ENCODE measurements around the gene SRPX2.

Gene SRPX2, protein sequence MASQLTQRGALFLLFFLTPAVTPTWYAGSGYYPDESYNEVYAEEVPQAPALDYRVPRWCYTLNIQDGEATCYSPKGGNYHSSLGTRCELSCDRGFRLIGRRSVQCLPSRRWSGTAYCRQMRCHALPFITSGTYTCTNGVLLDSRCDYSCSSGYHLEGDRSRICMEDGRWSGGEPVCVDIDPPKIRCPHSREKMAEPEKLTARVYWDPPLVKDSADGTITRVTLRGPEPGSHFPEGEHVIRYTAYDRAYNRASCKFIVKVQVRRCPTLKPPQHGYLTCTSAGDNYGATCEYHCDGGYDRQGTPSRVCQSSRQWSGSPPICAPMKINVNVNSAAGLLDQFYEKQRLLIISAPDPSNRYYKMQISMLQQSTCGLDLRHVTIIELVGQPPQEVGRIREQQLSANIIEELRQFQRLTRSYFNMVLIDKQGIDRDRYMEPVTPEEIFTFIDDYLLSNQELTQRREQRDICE

DNA sequence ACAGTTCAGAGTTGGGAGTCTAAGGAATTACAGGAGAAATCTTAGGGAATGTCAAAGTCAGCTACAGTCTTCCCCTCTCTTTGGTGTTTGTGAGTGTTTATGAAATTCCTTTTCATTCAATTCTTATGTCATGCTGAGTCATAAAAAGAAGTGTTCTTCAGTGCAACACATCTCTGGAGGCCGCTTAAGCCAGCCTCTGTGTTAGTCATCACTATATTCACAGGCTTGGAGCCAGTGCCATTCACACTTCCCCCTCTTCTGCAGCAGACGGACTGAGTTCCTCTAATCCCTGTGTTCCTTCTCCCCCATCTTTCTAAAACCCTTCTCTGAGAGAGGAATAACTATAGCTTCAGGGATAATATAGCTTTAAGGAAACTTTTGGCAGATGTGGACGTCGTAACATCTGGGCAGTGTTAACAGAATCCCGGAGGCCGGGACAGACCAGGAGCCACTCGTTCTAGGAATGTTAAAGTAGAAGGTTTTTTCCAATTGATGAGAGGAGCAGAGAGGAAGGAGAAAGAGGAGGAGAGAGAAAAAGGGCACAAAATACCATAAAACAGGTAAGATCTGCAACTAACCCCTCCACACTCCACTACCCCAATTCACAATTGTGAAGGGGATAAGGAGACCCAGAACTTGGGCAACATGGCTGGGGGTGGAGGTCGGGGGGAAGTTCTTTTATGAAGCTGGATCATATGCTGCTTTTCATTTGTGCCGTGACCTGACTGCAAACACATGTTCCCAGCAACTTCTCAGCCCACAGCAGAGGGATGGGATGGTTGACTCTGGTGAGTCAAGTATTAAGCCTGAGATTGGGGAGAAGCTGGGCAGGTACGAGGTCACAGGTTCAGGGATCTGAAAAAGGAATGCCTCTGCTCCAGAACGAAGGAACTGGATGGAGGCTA, at the start of gene SRPX2:
TSS of gene SRPX2 (plus strand) at position 244 of the 905 bp plus-strand sequence. CDS start 2,124 bp downstream, outside the sequence.
- DNase-seq (ENCODE audit: low read depth) = no peak

DNA sequence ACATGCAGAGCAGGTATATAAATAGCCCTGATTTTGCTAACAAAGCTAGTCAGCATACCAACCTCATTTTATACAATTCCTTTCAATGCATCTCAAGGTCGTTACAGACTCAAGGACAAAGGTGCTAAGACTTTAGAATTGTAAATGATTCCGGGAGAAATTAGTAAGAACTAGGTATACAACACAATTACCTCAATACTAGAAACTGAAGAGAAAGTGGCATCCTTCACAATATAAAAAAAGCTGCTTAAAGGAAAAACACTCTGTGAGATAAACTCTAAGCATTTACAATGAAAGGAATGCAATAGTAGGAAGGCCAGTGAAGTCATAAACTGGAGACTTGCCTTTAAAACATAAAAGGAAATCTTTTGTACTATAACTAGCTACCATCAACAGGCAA, 47.4 kb upstream of the SRPX2 start:
- no peak for DNase-seq (ENCODE audit: low read depth)

DNA sequence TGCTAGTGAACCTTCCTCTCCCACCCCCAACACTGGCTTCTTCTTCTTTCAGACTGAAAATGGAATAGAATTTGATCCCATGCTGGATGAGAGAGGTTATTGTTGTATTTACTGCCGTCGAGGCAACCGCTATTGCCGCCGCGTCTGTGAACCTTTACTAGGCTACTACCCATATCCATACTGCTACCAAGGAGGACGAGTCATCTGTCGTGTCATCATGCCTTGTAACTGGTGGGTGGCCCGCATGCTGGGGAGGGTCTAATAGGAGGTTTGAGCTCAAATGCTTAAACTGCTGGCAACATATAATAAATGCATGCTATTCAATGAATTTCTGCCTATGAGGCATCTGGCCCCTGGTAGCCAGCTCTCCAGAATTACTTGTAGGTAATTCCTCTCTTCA, 44.5 kb upstream of the SRPX2 start:
- DNase-seq (ENCODE audit: low read depth) = no peak

DNA sequence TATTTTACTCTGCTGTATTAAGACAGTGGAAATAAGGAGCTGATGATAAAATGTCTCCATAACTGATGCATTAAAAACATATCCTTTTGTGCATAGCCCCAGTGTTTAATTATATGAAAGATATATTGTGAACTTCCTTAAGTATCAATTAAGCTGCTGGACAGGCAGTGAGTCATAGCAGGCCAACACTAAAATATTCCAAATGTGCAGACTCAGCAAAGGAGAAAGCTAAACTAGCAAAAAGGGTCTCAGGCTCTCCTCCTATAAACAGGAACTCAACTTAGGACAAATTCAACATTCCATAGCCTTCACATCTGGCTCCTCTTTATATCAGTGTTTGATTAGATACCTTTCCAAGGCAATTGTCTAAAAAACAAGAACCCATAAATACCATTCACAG, 43.7 kb upstream of the SRPX2 start:
- DNase-seq (ENCODE audit: low read depth) = no peak

DNA sequence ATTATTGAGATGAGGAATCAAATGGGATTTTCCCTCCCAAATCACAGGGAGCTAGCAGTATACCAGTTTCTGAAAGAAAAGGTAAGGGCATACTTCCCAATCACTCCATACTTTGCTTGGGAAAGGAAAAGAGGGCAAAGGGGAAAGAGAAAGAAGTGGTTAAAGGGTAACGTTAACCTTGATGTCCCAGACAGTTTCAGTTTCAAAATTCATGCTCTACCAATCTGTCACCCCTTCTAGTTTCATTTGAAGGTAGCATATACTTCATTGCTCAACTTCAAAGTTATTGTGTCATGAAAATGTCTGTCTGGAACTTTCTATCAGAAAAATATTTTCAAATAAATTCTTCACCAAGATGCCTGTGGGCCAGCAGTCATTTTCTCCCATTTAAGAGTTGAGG, 43.2 kb upstream of the SRPX2 start:
- DNase-seq (ENCODE audit: low read depth) = no peak

DNA sequence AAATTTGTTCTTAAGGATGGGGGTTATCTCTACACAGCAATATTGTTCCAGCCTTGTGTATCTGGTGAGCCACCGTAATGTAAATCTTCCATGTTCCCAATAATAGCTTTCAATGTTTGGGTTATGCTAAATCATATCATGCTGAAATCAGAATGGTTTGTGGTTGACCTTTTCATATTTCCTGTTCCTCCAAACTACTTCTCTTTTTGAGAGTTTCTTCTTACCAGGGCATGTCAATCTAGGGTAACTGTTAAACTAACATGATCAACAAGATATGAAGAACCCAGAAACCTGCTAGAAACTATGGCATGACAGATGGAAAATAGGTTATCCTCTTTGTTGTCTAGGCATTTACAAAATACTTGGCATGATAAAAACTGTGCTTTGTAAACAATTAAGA, 37.2 kb upstream of the SRPX2 start:
- DNase-seq (ENCODE audit: low read depth) = no peak

DNA sequence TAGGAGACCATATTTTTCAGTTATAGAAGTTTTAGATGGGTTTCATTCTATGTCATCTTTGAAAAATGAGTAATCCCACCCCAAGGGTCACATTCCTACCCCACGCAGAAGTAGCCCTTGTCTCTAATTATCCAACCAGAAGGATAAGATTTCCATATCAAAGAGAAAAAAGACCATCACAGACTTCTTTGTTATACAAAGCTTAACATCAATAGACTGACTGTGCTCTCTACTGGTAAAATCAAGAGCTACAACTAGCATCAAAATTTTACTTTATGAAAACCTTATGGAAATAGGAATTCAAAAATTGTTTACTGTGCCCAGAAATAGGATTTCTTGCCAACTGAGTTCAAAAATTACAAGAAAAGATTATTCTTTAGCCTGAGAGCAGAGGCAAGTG, 34.4 kb upstream of the SRPX2 start:
- DNase-seq (ENCODE audit: low read depth) = no peak

DNA sequence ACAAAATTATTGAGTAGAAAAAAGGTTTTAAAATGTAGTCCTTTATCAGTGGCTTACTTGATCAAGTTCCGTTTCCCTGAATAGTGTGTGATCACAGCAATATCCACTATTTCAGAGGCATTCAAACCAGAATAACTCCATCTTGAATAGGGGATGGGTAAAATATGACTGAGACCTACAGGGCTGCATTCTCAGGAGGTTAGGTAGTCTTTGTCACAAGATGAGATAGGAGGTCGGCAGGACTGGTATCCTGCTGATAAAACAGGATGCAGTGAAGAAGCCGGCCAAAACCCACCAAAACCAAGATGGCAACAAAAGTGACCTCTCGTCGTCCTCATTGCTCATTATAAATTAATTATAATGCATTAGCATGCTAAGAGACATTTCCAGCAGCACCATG, 32.0 kb upstream of the SRPX2 start:
- no peak for DNase-seq (ENCODE audit: low read depth)

DNA sequence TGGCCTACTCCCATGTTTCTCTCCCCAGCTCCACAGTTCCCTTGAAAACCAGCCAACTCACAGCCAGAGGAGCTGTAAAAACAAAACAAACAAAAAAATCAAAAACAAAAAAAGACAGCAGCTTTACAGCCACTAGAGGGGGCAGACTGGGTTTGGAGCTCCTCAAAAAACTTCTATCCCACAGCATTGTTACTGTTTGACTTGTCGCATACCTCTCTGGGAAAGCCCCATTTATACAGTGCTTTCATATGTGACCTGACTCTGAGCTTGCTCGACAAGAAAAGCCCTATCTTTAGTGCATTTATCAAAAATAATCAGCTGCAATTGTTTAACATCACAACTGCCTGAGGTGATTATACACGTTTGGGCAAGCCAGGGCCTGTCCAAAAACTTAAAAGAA, 29.0 kb upstream of the SRPX2 start:
- no peak for DNase-seq (ENCODE audit: low read depth)

DNA sequence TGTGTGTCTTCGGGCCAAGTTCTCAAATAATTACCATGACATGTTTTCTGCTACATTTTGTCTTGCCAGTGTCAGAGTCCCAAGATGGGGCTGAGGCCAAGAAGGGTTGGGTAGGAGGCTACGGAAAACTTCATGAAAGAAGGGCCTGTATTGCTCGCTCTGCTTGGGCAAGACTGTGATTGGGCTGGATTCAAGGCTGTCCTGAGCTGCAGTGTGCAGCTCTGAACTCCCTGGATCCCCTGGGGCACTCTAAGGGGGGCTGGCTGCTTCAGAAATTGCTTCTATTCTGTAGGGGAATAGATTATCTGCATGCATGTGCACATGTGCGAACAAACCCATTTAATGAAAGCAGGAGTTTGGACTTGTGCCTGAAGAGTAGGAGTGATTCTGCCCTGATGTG, 21.0 kb upstream of the SRPX2 start:
- no peak for DNase-seq (ENCODE audit: low read depth)

DNA sequence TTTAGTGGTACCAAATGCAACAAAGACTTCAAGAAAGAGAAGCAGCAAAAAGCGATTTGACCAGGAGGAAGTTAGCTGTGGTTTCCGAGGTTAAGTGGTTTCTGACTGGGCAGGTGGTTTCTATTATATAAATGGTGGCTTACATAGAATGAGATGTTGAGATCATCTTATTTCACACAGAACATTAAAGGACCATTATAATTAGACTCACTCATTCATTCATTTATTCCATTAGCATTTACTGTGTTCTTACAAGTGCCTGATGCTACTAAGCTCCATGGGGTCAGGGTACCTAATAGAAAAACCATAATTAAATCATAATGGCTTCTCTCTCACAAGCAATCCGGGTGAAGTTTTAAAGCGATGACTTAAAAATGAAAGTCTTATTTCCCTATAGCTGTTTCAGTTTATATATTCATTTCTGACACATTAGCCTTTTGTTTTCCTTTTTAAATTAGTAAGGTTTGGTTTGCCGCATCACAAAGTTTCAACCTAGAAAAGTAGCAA, 18.0 kb upstream of the SRPX2 start:
- DNase-seq (ENCODE audit: low read depth) = no peak

DNA sequence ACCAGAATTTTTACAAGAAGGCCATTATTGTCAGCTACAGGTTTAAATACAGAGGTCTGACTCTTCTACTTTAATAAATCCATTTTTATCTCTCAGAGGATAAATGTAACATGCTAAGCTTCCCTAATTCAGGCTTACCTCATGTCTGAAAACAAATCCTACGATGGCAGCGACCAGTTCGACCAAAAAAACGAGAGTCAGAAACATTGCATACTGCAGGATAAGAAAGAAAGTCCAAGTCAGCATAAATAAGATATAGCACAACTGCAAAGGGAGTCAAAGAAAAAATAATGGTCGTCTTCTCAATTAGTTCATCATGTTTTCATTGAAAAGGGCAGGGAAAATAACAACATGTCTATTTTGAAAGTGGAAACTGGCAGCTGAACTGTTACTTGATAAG, 9.0 kb upstream of the SRPX2 start:
- no peak for DNase-seq (ENCODE audit: low read depth)

DNA sequence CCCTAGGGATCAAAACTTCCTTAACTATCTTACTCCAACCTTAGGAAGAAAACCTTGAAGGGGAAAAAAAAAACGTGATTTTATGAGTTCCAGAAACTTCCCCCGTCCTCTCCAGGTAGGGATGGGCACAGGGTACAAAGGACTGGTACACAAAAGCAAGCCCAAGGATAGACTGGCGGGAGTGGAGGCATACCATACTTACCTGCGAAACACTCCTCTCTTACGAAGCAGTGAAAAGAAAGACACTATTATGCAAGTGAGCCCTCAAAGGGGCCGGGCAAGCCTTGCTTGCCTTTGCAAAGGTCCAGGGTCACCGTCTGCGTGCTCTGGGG, 8.0 kb upstream of the SRPX2 start:
- DNase-seq (ENCODE audit: low read depth) = no peak

DNA sequence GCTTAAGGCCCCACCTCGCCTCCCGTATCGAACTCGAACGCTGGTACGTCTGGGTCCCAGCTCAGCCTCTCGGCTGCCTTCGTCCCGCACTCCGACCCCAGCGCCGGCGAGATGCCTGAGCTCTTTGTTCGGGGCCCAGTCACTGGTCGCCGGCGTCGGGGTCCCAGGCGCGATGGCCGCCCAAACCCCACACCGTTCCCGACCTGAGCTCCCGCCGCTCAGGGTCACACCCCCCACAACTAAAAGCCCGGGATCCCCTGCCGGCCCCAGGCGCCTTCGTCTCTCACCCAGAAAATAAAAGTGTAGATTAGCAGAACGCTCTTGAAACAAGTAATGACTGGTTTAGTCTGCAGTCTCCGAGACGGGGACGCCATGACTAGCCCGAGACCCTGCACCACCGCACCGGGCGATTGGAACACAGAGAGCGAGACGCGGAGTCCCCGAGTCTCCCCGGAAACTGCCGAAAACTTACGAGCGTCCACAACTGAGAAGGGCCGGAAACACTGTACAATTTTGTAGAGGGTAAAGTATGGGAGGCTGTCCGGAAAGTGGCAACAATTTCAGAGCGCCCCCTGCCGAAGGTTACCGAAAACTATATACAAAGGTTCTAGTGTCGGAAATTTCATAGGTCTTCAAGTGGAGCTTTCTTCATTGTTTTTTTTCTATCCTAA, 7.5 kb upstream of the SRPX2 start, which contains the start of gene TSPAN6:
TSS of gene TSPAN6 (minus strand) at position 486 of the 671 bp plus-strand sequence. CDS start at position 374, 112 bp downstream.
- DNase-seq (ENCODE audit: low read depth) = peak; percentile 36

DNA sequence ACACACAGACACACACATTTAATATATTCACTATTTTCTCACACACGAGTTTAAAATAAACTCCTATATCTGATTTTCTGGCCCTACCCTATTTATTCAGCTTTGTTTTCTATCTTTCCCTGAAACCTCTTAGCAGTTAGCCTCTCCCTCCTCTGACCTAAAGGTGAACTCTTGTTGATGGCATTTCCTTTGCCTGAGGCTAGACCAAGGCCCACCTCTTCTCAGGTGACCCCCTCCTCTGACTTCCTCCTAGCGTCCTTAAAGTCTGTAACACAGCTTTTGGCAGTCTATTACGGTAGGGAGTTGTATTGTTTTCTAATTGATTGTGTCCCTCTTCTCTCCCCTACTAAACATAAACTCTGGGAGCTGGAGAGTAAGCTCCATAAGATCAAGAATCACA, 1.7 kb upstream of the SRPX2 start:
- DNase-seq (ENCODE audit: low read depth) = no peak

DNA sequence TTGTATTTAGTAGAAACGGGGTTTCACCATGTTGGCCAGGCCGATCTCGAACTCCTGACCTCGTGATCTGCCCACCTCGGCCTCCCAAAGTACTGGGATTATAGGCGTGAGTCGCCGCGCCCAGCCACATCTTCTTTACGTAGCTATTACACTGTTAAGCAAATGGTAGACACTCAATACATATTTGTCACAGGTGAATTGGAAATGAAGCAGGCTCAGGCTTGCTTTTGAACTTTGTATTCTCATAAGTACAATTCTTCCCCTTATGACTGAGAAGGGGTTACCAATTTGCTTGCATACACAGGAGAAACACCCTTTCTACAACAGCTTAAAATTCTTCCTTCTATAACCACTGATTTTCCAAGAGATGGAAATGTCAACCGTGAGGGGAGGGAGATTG, 787 bp upstream of the SRPX2 start:
- DNase-seq (ENCODE audit: low read depth) = no peak

DNA sequence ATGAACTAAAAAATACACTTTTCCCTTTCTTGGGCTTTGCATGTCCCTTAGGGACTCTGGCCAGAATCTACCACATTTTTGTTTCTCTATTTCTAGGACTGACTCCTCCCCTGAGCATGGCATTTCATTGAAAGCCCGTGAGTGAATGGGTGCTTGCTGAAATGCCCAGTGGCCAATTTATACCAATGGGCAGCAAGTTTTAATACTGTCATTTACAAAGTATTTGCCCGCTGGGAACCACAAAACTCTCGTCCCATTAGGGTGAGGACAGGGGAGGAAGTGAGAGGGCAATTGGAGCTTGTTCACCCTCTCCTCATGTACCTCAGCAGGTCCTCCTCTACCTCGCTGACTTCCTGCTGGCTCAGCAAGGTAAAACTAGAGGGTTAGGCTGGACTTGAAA, 1.1 kb downstream of the SRPX2 start:
- no peak for DNase-seq (ENCODE audit: low read depth)

DNA sequence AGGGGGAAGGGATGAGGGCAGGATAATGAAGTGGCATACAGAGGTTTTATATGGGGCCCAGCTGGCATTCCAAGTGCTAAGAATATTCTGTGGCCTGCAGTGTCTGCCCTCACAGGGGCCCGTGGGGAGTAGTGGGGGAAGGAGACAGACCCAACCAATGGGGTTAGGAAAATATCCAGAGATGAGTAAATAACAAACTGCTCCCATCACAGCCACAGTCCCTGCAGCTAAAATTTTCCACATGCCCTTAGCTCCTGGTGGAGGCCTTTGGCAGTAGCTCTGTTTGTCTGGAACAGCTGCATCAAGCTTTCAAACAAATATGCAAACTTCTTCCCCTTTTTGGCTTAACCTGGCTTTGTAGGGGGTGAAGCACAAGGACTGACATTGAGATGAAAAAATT, 3.1 kb downstream of the SRPX2 start:
- DNase-seq (ENCODE audit: low read depth) = no peak

DNA sequence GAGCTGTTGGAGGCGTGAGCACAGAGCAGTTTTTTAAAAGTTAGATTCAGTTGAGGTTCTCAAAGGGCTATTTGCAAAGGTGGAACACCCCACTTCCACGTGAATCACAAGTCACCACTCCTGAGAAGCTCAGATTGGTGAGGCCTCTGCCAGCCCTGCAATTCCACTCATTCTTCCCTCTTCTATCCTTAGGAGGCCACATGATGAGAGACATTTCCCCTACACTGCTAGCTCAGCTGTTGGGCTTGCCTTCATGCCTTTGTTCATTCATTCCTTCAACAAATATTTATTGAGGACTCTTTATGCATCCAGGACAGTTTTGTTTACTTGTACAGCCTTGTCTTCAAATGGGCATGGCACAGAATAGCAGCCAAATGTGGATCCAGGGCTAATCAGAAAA, 3.7 kb downstream of the SRPX2 start:
- no peak for DNase-seq (ENCODE audit: low read depth)

DNA sequence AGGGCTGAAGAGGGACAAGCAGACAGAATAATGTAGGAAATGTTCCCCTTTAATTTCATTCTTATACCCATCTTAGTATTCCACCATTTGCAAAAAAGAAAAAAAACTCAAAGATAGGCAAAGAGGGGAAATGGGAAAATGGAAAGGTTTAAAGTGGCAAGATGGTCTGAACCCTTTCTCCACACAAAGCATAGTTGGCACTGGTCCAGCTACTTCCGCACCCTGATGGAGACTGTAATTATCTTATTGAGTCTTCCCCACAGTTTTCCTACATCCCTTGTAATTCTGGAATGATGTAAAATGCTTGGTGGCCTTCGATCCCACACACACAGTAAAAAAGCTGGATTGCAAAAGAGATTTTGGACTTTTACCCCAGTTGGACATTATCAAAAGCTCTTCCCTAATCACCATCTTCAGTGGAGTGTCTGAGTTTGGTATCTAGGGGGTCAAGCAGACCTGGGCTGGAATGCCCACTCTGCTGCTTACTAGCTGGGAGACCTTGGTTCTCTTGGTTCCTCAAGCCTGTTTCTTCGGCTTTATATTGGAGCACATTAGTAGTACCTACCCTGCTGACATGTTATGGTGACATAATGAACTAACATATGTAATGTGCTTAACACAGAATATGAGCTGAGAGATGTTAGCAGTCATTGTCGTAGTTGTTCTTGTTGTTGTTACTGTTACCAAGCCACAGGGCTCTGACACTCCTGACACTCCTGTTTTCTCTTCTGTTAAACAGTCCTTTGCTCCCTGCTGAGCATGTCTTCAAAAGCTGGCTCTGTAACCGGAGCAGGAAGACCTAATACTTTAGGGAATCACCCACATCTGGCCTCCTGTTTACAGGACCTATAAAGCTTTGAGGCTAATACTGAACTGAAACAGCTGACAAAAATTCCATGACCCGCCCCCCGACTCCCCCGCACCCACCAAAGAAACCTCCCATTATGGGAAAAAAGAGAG, 4.7 kb downstream of the SRPX2 start:
- DNase-seq (ENCODE audit: low read depth) = no peak

Data from T-helper 22 cell (primary cell).